RPMI7951 (cell line): ENCODE data around the gene NRM. TPM values are rescaled to one million over a fixed set of nuclear protein-coding genes. Genes with fewer than 3 reads are reported as not detected.
"Not testable (repeated sequence)": the region's sequence is repeated elsewhere in the genome, so short reads cannot be mapped to it uniquely, and the experiment has no call there.

Source experiments
- DNase-seq: peaks from one replicate; pipeline ENCODE4 v3.0.0-alpha.2; 2012; ENCODE audit warnings: low read depth
- total RNA-seq: library from RNA; depleted of rRNA; stranded (reverse); fragments of >200 nt; shearing (Covaris generic); gene quantifications from 2 replicates; pipeline ENCODE4 v1.2.3, GENCODE V29; 2014

Gene NRM
- total RNA-seq, 1 experiment from 2014 or later: 29.2 TPM

DNA sequence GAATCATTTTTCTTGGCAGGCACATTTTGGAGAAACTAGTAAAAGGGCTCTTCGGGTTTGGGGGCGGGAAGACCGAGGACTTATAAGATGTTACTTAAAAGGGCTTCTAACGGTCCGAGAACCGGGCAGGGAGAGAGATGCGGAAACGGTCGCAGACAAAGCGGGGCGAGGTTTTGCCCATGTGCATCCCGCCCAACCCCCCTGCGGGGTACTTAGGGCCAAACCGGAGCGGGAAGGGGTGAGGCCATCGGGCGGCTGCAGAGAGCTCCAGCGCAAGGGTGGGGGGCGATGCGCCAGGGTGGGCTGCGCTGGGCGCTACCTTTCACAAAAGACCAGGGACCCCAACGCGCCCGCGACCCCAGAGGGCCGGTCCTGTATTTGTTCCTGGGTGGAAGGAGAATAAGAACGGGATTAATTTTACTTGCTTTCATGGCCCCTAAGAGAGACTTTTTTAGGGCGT, 30.0 kb upstream of the NRM start:
- DNase-seq: peak; percentile 51

DNA sequence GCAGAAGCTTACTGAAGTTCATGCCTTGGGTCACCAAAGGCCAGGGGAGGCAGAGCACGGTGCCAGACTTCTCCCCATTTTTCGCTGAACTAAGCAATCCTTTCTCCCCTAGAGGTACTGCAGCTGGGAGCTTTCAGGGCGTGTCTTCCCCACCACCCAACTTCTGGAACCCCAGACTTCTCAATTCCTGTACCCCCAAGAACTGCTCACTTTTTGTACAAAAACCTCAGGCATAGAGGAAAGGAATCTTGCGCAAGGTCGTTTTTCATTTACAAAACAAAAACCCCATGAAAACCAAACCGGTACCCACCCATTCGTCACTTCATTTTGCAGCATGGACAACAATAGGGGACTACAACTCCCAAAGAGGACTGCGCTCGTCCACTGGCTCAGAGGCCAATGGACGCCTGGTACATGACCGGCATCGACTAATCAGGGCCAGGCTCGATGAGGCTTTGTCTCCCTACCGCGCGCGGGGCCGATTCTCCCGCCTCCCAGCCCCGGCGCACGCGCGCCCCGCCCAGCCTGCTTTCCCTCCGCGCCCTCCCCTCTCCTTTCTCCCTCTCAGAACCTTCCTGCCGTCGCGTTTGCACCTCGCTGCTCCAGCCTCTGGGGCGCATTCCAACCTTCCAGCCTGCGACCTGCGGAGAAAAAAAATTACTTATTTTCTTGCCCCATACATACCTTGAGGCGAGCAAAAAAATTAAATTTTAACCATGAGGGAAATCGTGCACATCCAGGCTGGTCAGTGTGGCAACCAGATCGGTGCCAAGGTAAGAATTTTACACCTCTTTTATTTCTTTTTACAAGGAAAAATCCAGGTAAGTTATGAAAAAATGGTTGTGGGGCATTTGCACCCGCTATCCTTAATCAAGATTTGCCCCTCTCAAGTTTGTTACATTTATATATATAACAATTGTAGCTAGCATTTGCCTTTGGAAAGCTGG, 29.3 kb upstream of the NRM start, which contains the start of gene TUBB:
Gene TUBB (plus strand): TSS at position 562 of the 947 bp plus-strand sequence. CDS start 155 bp downstream, at position 717.
- DNase-seq: peak; percentile 99

DNA sequence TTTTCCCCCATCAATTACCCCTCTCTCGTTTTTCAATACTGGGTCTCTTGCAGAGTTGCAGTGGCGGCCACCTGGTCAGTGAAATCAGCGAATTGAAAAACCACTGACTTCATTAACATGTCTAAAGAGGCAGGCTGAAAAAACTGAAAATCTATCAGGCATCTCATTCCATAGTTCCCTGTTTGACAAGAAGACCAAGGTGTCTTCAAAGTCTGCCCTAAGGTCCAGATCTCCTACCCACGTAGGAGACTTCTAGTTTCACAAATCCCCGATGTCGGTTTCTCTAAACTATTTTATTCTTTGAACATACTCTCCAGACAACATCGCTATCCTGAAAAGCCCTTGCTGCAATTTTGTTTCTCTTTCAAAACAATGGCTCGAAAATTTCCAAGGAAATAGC, 28.6 kb upstream of the NRM start:
- DNase-seq: no peak

DNA sequence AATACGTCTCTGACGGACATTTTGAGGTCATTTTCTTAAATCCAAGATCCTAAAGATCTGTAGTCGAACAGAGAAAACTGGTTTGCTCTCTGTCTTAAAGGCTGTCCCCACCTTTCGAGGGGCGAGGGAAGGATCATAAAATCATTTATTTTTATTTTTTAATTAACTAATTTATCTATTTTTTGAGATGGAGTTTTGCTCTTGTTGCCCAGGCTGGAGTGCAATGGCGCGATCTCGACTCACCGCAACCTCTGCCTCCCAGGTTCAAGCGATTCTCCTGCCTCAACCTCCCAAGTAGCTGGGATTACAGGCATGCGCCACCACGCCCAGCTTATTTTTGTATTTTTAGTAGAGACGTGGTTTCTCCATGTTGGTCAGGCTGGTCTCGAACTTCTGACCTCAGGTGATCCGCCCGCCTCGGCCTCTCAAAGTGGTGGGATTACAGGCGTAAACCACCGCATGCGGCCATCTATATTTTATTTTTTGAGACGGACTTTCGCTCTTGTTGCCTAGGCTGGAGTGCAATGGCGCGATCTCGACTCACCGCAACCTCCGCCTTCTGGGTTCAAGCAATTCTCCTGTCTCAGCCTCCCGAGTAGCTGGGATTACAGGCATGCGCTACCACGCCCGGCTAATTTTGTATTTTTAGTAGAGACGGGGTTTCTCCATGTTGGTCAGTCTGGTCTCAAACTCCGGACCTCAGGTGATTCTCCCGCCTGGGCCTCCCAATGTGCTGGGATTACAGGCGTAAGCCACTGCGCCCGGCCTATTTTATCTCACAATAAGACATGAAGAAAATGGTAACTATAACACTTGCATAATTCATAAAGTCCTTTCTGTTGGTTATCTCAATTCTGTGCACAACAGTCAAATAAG, 27.3 kb upstream of the NRM start:
- not testable (repeated sequence) for DNase-seq

DNA sequence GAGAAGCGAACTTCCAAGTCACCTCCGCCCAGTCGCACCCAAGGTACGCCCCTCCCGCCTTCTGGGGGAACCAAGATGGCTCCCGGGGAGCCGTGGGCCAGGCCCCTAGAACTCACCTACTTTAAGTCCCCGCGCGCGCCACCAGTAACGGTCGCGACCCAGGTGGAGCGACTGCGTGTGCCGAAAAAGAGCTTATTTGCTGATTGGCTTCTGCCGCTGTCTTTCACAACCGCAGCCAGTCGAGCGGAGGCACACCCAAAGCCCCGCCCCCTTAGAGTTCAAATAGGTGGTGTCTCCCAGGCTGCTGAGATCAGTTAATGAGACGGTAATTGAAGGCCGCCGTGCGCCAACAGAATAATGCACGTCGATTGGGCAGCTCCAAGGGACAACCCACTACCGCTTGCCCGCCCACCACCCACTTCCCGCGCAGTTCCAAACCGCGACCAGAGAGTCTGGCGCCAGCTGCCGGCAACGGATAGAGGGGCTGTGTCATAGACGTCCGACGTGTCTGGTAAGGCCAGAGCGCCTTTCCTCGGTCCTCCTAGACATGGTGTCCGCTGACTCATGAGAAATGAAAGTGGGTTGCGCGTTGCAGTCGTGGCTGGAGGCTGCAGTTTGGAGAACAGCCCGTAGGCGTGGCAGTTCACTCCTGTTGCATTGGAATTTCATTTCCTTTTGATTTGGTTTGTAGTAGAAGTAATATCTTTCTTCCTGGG, 26.5 kb upstream of the NRM start, which contains the start of gene MDC1:
Gene MDC1 (minus strand): TSS at position 153 of the 716 bp plus-strand sequence. CDS start 2,106 bp downstream, outside the sequence.
- DNase-seq: peak; percentile 100

DNA sequence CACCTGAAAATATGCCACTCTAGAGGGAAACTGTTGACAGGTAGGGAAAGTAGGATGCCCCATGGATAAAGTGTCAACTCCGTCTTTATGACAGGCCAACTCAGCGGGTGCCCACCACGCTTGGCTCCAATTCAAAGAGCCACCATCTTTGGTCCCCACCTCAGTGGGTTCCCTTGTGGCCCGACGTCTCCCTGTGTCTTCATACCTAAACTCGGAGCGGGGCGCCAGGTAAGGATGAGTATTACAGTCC, 26.0 kb upstream of the NRM start:
- DNase-seq: no peak

DNA sequence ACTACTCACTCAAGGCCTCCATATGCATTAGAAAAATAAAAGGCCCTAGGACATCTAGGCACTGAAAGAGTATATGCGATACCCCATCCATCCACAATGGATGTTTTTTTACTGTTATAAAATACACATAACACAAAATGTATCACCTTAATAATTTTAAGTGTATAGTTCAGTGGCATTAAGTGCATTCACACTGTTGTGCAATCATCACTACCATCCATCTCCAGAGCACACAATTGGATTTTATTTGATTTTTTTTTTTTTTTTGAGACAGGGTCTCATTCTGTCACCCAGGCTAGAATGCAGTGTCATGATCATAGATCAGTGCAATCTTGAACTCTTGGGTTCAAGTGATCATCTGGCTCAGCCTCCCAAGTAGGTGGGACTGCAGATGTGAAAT, 23.5 kb upstream of the NRM start:
- no peak for DNase-seq

DNA sequence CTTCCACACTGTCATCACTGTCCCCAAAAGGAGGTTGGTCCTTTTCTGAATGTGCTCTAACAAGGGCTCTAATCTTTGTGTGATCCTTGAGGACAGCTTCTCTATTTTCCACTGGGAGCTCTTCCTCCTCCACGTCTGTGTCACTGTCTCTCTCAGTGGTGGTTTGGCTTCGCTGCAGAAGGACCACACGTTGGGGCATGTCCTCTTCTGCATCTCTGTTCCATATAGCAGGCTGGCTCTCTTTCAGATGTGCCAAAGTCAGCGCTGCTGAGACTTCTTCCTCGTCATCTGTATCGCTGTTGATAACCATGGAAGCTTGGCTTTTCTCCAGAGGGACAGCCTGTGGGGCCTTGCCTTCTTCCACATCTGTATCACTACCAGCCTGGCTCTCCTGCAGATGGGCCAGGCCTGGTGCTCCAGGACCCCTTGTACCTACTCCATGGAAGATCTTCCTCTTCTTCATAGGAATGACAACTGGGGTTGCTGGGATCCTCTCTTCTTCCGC, 21.7 kb upstream of the NRM start:
- DNase-seq: no peak

DNA sequence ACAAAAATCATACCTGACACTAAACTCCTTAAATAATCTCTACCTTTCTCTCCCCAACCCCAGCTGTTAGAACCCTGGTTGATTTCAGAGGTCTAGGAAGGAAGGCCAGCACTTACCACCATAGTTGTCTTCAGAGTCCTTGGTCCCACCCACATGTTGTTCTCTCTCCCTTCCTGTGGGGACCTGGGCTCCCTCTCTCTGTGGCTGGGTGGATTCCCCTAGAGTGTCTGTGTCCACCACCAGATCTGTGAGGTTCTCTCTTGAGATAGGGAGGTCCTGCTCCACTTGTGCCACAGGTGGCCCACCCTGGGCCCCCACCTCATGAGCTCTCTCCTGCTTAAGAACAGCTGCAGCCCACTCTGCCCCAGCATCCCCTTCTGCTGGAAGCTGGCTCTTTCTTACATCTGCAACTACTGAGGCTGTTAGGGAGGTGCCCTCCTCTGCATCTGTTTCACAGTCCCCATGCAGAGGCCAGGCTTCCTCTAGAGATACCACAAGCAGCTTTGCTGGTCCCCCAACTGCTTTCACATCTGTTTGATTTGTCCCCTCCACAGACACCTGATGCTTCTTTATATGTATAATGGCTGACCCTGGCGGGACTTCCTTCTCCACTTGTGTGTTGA, 21.1 kb upstream of the NRM start:
- no peak for DNase-seq

DNA sequence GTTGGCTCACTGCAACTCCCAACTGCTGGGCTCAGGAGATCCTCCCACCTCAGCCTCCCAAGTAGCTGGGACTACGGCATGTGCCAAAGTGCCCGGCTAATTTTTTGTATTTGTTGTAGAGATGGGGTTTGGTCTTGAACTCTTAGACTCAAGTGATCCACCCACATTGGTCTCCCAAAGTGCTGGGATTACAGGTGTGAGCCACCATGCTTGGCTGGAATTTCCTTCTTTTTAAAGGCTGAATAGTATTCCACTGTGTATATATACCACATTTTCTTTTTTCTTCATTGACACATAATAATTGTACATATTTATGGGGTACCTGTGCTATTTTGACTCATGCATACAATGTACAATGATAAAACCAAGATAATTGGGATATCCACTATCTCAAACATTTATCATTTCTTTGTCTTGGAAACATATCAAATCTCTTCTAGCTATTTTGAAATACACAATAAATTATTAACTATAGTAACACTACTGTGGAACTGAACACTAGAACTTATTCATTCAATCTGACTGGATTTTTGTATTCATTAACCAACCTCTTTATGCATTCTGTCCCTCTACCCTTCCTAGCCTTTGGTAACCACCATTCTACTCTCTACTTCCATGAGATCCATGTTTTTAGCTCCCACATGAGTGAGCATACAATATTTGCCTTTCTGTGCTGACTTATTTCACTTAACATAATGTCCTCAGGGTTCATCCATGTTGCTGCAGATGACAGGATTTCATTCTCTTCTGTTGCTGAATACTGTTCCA, 18.5 kb upstream of the NRM start:
- no peak for DNase-seq

DNA sequence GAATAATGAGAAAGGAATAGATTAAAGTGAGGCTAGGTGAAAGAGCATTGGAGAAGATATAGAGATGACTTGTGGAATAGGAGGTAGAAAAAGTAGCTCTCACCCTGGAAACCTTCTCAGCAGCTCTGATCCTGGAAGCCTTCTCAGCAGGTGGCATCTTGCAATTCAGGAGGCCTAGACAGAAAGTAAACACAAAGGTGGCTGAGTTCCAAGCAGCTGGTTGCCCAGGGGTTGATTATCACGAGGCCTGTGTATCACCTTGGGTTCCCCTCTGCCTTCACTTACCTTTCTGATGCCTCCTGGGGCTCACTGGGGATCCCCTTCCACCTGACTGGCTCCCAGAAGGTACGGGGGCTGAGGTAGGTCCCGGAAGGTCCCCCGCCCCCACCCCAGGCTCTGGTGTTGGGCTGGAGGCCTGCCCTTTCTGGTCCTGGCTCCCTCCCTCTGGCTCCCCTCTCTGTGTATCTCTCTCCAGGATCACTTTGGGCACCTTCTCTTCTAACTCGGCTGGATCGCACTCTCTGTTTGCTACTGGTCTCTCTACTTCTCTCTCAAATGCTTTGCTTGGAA, 16.6 kb upstream of the NRM start:
- DNase-seq: no peak

DNA sequence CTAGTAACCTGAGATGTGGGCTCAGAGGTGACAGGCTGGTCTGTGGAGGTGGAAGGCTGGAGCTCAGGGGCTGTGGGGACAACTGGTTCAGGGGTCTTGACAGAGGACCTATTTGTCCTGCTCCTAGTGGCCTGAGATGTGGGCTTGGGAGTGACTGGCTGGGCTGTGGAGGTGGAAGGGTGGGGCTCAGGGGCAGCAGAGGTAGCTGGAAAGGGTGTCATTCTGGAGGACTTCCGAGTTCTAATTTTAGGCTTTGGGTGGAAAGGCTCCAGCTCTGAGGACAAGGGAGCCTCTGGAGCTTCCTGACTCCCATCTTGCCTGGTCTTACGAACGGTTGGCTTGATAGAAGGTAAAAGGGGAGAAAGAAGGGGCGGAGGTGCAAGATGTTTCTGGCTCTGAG, 14.8 kb upstream of the NRM start:
- DNase-seq: no peak

DNA sequence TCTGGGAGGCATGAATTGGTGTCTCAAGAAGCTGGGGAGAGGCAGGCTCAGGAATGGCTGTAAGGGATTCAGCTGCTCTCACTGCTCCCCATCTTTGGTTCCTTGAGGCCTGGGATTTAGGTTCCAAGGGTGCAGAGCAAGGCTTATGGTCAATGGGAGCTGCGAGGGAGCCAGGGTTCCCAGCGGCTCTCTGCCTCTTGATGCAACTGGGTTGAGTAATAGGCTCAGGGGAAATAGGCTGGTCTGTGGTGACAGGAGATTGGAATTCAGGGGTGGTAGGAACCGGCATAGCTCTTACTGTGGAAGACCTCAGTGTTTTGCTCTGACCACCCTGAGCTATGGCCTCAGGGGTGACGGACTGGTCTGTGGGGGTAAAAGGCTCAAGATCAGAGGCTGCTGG, 13.0 kb upstream of the NRM start:
- no peak for DNase-seq

DNA sequence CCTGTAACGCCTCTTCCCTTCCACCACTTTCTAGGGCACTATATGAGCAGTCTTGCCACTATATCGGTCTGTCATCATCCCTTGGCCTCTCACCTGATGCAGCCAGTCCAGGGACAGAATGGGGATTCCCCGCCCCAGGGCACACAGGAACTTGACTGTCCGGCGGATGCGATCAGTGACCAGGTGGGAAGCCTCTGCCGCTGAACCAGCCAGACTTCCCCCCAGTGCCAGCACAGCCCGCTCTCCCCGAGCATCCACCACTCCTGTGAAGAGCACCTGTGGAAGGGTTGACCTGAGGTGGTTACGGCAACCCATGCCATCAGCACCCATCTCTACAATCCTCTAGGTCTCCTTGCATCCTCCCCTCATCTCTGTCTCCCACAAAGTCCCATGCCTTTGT, 12.2 kb upstream of the NRM start:
- no peak for DNase-seq

DNA sequence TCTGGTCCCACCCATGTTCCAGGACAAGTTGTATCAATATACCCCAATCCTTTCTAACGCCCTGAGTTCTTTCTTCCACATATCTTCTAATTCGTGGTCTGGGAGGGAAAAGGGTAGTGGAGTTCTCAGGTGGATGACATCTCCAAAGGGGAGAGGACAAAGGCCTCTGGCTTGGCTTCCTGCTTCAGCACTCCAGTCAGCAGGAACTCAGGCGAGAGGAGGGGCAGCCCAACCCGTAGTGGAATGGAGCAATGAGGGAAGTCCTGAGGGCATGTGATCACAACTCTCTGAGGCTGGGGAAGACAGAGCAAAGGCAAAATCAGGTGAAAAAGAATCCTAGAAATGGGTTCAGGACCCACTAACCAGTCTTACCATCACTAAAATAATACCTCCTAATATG, 9.6 kb upstream of the NRM start:
- DNase-seq: no peak

DNA sequence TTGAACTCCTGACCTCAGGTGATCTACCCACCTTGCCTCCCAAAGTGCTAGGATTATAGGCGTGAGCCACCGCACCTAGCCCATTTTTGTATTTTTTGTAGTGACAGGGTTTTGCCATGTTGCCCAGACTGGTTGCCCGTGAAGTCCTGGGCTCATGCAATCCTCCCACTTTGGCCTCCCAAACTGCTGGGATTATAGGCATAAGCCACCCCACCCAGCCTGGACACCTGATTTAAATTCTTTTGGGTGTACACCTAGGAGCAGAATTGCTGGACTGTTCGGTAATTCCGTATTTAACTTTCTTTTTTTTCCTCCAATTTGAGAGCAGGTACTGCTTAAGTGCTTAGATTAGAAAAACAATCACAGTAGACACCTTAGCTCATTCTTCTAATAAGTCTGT, 5.6 kb upstream of the NRM start:
- DNase-seq: no peak

DNA sequence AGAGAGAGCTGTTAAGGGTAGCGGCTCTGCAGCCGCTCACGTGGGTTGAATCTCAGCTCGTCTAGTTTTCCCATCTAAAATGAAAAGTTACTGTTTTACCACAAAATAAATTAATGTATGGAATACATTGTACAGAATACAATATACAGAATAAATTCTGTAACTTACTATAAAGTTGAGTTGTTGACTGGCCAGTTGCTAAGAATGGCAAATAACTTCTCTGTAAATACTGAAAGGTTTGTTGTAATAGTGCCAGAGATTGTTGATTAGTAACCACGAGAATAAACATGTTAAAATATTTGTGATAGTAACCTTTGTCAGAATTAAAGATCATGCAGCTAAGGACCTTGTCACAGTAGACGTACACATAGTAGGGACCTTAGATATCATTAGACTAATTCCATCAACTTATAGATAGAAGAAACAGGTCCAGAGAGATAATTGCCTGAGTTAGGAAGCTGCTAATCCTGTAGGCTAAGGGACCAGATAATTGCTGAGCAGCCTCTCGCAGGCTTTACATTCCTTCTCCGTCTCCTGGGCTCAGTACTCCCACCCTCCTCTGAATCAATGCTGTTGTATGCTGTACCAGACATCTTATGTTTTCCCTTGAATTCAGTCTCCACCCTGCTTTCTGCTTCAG, 544 bp upstream of the NRM start:
- no peak for DNase-seq

DNA sequence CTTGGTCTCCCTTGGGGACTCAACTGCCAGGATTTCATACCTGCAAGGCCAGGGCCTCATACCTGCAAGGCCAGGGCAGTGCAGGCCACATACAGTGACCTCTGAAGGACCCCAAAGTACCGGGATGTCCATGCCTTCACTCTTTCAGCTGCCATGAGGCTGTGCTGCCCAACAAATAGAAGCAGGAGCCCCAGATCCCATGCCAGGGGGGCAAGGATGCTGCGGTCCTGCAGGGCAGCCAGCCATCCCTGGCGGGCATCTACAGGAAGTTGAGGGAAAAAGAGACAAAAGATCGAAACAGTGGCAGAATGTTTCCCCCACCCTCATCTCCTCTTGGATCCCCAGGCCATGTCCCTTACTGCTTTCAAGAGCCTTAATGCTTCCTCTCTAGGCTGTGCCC, 799 bp downstream of the NRM start:
- DNase-seq: no peak

DNA sequence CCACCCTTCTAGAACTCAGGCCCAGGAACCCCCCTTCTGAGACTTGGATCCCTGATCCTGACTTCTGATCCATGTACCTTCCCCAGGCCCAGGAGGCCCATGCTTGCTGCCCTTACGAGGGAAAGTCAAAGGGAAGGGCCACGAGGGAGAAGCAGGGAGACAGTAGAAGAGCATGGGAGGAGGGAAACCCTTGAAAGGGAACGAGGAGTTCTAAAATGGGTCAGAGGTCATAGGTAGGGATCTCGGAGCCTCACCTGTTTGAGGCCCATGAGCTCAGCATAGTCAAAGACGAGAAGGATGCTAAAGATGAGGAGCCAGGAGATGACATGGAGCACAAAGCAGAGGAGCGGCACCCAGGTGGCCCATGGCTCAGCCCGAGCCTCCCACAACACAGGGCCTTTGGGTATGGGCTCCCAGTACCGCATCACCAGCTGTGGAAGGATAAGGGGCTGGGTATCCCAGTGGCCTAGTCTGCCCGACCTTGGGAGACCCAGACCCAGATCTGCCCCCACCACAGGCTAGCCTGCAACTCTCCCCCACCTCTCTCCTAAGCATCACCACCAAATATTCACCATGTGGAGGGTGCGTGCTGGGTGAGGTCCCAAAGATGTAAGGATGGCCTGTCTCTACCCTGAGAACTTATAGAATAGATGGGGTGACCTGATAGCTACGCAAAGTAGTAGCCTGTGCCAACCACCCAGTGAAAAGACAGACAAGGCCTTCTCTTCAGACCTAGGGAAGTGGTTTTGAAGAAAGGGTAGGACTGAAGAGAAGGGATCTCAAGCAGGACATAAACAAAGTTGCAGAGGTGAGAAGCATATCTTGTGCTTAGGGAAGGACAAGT, 1.5 kb downstream of the NRM start:
- no peak for DNase-seq
